GM19035 (cell line): ENCODE results near the gene C1RL.
"Not testable (repeated sequence)": the region's sequence is repeated elsewhere in the genome, so short reads cannot be mapped to it uniquely, and the experiment has no call there.

Experiments used
- ATAC-seq: cut with Tn5 transposase; IDR thresholded peaks from one replicate; pipeline ENCODE4 v1.9.1; 2021; ENCODE audit not compliant: unreplicated experiment

Gene C1RL

DNA sequence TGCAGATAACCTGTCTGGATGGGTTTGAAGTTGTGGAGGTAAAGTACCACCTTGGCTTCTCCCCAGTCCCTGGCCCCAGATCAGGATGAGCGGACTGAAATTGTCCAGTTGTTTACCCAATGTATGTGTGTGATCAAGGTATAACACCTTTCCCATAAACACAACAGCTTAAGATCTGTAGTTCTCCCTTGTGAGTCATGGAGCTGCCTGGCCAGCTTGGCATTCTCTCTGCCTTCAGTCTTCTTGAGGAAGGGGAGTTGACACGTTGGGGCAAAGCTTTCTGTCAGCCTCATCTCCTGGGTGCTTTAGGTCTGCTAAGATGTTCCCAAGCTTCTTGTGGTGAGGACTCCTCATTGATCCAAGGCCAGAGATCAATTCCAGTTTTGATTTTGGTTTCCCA, 42.4 kb downstream of the C1RL start:
- ATAC-seq: no peak

DNA sequence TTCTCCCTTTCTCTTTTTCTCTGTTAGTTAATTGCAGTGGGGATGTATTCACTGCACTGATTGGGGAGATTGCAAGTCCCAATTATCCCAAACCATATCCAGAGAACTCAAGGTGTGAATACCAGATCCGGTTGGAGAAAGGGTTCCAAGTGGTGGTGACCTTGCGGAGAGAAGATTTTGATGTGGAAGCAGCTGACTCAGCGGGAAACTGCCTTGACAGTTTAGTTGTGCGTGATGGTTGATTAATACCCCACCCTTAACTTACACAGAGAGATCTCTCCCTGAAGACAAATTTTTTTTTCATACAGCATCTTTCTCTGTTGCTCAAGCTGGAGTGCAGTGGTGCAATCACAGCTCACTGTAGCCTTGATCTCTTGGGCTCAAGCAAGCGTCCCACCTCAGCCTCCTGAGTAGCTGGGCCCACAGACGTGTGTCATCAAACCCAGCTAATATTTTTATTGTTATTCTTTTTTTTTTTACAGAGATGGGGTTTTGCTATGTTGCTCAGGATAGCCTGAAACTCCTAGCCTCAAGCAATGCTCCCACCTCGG, 43.9 kb downstream of the C1RL start:
- no peak for ATAC-seq

DNA sequence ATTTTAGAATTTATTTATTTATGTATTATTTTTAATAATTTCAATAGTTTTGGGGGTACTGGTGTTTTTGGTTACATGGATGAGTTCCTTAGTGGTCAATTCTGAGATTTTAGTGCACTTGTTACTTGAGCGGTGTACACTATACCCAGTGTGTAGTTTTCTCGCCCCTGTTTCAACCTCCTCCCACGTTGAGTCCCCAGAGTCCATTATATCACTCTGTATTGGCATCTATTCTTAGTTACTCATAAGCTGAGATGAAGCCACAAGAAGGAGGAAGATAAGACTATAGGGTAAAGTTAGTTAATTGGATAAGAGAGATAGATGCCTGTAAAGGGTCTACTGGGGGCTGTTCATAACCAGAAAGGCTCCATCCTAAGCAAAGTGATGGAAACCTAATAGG, 44.5 kb downstream of the C1RL start:
- no peak for ATAC-seq

DNA sequence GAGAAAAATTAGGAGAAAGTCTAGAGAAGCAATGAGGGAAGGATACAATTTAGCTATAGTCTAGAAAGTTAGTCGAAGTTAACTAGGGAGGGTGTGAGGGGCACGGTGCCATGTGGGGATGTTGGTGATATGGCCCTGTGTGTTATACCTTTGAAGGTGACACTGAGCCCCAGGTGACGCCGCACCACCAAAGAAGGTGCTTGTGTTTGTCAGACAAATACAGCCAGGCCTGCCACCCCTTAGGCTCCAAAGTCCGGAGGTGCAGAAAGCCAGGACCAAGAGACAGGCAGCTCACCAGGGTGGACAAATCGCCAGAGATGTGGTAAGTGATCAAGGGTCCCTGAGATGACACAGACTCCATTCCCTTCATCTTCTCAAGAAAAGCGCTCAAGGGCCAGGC, 47.4 kb downstream of the C1RL start:
- no peak for ATAC-seq

DNA sequence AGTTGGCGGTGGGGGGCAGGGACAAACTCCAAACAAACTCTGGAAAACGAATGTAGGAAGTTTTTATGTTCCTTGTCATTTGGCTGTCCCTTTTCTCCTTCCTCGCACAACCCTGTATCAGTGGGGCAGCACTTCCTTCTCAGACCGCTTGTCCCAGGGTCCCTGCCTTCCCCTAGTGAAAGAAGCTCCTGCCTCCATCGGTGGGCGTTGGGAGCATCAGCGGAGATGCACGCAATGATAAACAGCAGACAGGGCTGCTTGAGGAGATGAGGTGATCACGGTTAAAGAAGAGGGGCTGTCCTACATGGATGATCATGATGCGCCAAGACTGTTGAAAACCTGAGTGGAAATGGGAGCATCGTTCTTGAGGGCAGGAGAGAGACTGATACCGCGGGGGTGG, 47.9 kb downstream of the C1RL start:
- no peak for ATAC-seq

DNA sequence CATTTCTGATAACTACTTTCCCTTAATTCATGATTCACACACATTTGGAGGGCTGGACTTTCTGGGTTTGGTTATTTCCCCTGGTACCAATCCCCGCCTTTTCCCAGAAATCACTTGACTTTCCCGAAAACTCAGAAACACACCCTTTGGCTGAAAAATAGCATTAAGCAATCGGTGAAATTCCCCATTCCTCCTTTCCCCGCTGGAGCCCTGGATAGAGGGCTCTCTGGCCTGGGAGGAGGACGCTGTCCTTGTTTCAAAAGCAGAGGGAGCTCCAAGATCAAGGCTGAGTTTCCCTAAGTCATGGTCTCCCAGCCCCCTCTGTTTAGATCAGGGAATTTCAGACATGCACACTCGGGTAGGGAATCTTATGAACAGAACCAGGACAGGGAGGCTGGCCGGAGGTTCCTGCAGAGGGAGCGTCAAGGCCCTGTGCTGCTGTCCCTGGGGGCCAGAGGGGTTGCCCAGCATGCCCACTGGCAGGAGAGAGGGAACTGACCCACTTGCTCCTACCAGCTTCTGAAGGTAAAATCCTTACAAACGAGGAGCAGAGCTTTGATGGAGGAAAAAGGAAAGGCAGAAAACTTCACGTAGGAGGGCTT, 48.6 kb downstream of the C1RL start, which contains the start of gene C1S:
C1S (plus strand) TSS at position 366 of the 602 bp plus-strand sequence. CDS start 1,195 bp downstream, outside the sequence.
- no peak for ATAC-seq

DNA sequence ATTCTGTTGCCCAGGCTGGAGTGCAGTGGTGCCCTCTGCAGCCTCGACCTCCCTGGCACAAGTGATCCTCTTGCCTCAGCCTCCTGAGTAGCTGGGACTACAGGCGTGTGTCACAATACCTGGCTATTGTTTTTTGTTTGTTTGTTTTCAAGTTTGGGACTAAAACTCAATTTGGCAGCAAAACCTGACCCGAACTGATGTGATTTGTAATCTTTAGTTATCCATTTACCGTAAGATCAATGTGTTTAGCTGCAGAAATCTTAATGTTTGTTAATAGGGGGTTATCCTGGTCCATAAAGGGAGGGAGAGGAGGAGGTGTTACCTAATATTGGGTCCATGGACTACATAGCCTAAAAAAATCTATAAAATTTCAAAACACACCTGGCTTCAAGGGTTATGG, 49.2 kb downstream of the C1RL start:
- no peak for ATAC-seq

DNA sequence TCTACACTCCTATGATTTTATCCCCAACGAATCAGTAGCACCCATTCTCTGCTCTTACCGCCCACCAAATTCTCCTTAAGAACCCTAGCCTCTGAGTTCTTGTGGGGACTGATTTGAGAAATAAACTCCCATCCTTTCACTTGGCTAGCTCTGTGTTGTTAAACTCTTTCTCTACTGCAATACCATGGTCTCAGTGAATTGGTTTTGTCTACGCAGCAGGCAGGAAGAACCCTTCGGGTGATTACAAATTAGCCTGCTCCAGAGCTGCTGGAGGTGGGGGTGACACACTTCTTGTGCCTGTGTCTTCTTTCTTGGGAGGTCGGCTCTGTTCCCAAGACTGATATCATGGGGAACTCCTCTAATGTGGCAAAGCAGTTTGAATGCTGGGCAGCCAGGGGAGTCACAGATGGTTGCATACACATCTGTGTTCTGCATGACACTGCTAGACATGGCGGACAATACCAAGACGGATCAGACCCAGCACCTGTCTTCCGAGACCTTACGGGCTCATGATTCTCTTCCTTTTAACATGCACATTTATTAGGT, 50.1 kb downstream of the C1RL start:
- no peak for ATAC-seq

DNA sequence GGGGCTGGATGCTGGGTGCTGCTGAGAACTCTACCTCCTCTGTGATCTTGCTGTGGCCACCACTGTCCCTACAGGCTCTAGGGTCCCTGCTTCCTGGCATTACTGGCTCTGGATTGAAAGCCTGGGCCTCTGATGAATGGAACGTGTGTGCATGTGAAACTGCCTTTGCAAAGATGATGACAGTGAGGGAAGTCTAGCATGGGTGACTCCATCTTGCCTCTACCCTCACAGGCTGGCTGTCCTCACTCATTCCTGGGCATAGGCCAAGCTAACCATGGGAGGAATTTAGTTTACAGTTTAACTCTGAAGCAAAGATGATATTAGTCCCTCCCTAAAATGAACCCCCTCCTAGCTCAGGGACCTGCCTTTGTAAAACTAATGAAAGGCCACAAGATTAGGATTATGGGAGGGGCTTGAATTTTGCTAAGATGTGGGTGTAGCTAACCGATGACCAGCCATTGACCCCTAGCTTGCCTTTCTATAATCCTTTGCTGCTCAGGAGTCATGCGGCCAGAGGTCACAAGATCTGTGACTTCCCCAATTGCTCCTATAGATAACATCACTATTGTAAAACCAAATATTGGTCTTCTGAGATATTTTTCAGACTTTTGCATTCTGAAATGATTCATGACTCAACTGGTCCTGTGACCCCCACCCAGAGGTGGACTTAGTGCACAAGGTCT, 50.7 kb downstream of the C1RL start:
- ATAC-seq: no peak

DNA sequence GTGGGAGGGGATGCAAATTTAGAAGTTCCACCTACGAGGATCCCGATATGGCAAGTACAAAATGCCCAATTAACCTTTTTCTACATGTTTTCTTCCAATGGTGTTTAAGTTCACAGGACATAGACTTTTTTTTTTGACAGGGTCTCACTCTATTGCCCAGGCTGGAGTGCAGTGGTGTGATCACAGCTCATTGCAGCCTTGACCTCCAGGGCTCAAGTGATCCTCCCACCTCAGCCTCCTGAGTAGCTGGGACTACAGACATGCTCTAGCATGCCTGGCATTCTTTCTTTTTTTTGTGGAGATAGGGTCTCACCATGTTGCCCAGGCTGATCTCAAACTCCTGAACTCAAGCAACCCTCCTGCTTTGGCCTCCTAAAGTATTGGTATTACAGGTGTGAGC, 53.3 kb downstream of the C1RL start:
- ATAC-seq: not testable (repeated sequence)

DNA sequence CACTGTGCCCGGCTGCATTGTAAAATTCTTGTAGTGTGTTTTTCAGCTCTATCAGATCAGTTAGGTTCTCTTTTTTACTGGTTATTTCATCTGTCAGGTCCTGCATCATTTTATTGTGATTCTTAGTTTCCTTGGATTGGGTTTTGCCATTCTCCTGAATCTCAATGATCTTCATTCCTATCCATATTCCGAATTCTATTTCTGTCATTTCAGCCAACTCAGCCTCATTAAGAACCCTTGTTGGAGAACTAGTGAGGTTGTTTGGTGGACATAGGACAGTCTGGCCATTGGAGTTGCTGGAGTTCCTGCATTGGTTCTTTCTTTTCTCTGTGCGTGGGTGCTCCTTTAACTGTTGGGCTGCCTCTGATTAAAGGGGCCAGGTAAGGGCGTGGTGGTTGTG, 54.1 kb downstream of the C1RL start:
- no peak for ATAC-seq

DNA sequence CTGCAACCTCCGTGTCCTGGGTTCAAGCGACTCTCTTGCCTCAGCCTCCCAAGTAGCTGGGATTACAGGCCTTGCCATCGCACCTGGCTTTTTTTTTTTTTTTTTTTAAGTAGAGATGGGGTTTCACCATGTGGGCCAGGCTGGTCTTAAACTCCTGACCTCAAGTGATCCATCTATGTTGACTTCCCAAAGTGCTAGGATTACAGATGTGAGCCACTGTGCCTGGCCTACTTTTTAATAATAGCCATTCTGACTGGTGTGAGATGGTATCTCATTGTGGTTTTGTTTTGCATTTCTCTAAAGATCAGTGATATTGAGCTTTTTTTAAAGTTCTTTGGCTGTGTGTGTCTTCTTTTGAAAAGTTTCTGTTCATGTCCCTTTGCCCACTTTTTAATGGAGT, 59.0 kb downstream of the C1RL start:
- not testable (repeated sequence) for ATAC-seq

DNA sequence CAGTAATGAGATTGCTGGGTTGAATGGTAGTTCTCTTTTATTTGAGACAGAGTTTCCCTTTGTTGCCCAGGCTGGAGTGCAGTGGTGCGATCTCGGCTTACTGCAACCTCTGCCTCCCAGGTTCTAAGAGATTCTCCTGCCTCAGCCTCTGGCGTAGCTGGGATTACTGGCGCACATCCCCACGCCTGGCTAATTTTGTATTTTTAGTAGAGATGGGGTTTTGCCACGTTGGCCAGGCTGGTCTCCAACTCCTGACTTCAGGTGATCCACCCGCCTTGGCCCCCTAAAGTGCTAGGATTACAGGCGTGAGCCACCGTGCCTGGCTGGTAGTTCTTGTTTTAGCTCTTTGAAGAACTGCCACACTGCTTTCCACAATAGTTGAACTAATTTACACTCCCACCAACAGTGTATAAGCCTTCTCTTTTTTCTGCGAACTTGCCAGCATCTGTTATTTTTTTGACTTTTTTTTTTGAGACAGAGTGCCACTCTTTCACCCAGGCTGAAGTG, 59.5 kb downstream of the C1RL start:
- ATAC-seq: not testable (repeated sequence)

DNA sequence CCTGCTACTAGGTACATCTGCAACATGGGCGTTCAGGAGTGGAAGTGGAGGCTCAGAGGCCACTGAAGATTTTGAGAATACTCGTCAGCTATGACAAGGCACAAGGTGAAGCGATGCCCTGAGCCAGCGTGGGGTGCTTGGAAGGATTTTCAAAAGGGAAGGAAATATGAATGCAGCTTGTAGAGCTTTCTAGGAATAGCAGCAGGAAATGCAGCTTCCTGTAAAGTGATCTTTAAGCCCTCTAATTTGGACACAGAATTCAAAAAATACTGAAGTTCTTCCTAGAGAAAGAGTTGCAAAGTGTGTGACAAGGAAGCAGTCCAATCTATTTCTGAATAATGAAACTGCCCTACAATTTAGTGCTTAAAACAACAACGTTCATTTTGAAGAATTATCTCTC, 61.7 kb downstream of the C1RL start:
- no peak for ATAC-seq

DNA sequence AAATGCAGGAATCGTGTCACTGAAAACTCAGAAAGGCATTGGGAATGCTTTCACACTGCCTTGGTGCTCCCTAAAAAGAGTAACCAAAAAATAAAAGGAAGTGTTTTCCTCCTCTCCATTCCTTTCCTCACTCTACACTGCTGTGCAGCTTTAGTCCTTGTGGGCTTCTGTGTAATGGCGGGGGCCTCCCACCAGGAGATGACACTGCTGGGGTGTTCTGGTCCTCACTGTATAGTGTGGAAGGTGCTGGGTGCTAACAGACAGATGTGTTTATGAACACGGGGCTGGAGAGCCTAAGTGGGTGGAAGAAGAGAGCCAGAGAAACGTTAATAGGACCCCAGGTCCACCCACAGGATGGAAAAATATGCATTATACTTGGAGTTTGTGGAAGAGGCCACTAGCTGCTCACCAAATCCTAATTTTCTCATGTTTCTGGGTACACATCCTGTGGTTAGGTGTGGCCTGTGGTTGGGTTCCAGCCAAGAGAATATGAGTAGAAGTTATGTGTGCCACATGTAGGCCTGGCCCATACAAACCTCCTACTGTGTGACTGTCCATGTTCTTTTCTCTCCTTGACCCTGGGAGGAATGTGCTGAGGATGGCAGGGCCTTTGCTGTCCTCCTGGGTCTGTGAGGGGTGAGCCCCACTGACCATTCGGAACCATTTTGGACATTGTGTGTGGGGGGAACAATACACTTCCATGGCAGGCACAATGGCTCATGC, 62.5 kb downstream of the C1RL start:
- ATAC-seq: no peak

DNA sequence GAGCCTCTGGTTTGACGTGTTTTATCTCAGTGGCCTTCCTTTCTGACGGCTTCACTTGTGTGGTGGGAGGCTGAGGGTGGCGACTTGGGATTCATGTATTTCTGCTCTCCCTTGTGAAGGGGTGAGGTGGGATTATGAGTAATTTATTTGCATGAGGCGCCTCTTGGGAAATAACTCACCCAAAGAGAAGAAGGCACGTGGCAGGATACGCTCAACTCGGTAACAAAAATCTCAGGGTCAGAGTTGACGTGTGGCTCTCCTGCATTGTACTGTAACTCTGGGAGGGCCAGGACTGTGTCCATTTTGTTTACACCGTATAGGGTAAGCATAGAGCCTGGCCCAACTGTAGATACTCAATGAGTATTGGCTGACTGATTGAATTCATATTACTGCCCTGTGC, 63.1 kb downstream of the C1RL start:
- ATAC-seq: no peak
